Activated B cell treated with CpG ODN at 0.5 μM for 24 hours (primary cell): ENCODE results near the gene DISC1. TPM values are rescaled to one million over a fixed set of nuclear protein-coding genes. Genes with fewer than 3 reads are reported as not detected.

Experiments used
- ATAC-seq: fragments of 200-7000 bp; cut with Tn5 transposase; one replicate; pipeline ENCODE4 v1.10.0; 2021; ENCODE audit warnings: low read depth, mild to moderate bottlenecking, moderate library complexity
- CTCF ChIA-PET: fragments of 350-600 bp; sonication (Branson Sonifier 250); formaldehyde crosslinking; loops from one replicate; lab custom pipeline; 2021; ENCODE audit warnings: antibody characterized with exemption; lab: Charles Lee
- POLR2A ChIA-PET: fragments of 350-600 bp; sonication (Branson Sonifier 250); formaldehyde crosslinking; loops from one replicate; lab custom pipeline; 2021; ENCODE audit warnings: antibody characterized with exemption; lab: Charles Lee
- DNase-seq: peaks from one replicate; pipeline ENCODE4 v3.0.0; 2022
- H3K27ac Mint-ChIP-seq: one replicate; pipeline ENCODE4 v1.8.0; 2020; ENCODE audit warnings: mixed read lengths
- H3K27me3 Mint-ChIP-seq: one replicate; pipeline ENCODE4 v1.8.0; 2021; ENCODE audit warnings: mixed read lengths
- H3K36me3 Mint-ChIP-seq: one replicate; pipeline ENCODE4 v1.8.0; 2021; ENCODE audit warnings: low read depth, mixed read lengths
- H3K4me1 Mint-ChIP-seq: one replicate; pipeline ENCODE4 v1.8.0; 2021; ENCODE audit warnings: mixed read lengths
- H3K4me3 Mint-ChIP-seq: one replicate; pipeline ENCODE4 v1.8.0; 2020; ENCODE audit warnings: mild to moderate bottlenecking, mixed read lengths
- H3K9me3 Mint-ChIP-seq: one replicate; pipeline ENCODE4 v1.8.0; 2020; ENCODE audit warnings: mixed read lengths
- intact Hi-C: fragments of 100-400 bp; cut with micrococcal nuclease; formaldehyde crosslinking; loops from one replicate; pipeline ENCODE4 v1.15.1; 2024
- total RNA-seq: library from RNA; stranded (reverse); gene quantifications from 2 replicates; pipeline ENCODE4 v1.2.3, GENCODE V29; 2022
- TF ChIP-seq, protein P1 (sequence below): fragments of 200-600 bp; IDR thresholded peaks from one replicate; pipeline ENCODE4 v1.8.0; 2022; ENCODE audit warnings: antibody characterized with exemption, mild to moderate bottlenecking

Gene DISC1
- total RNA-seq, 1 donor from 2014 or later = 2.4 TPM

DNA sequence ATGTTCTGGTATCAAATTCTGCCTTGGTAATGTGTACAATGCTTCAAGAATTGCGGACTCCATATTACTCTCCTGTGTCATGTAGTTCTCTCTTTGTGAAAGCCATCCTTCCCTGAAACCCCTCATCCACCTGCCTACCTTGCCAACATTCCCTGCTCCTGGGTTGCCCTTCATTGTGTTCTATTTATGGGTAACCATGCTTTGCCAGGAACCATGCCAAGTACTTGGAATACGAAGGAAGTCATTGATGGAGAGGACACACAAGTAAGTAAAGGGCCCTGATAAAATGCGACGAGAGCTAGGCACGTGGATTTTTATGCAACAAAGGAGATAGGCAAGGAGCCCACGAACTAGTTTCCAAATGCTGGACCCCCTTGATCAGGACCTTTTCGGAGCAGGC lies 300.8 kb downstream of the DISC1 start:
- no peak overlapping the region for H3K27ac Mint-ChIP-seq
- TF ChIP-seq, protein P1, sequence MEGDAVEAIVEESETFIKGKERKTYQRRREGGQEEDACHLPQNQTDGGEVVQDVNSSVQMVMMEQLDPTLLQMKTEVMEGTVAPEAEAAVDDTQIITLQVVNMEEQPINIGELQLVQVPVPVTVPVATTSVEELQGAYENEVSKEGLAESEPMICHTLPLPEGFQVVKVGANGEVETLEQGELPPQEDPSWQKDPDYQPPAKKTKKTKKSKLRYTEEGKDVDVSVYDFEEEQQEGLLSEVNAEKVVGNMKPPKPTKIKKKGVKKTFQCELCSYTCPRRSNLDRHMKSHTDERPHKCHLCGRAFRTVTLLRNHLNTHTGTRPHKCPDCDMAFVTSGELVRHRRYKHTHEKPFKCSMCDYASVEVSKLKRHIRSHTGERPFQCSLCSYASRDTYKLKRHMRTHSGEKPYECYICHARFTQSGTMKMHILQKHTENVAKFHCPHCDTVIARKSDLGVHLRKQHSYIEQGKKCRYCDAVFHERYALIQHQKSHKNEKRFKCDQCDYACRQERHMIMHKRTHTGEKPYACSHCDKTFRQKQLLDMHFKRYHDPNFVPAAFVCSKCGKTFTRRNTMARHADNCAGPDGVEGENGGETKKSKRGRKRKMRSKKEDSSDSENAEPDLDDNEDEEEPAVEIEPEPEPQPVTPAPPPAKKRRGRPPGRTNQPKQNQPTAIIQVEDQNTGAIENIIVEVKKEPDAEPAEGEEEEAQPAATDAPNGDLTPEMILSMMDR = no peak
- H3K27me3 Mint-ChIP-seq = no peaks in the 10 kb centered on the region
- CTCF ChIA-PET = no interaction called here
- no peak overlapping the region for H3K4me3 Mint-ChIP-seq
- no peaks in the 10 kb centered on the region for H3K36me3 Mint-ChIP-seq
- POLR2A ChIA-PET = no interaction called here
- H3K4me1 Mint-ChIP-seq = no peaks in the 10 kb centered on the region
- intact Hi-C loops = no loop called here
- H3K9me3 Mint-ChIP-seq = peaks cover under 1% of the 10 kb centered on the region
- ATAC-seq = no peak
- DNase-seq = no peak

- TF ChIP-seq, protein P1 = no peak
- peaks cover 2% of the 10 kb centered on the region for H3K9me3 Mint-ChIP-seq
- H3K4me1 Mint-ChIP-seq = no peaks in the 10 kb centered on the region
- no peaks in the 10 kb centered on the region for H3K36me3 Mint-ChIP-seq
- CTCF ChIA-PET = no interaction called here
- DNase-seq = no peak
- intact Hi-C loops = no loop called here
- H3K27ac Mint-ChIP-seq = no peak overlapping the region
- H3K27me3 Mint-ChIP-seq = no peaks in the 10 kb centered on the region
- no peak for ATAC-seq
- no peak overlapping the region for H3K4me3 Mint-ChIP-seq
- POLR2A ChIA-PET = no interaction called here
These were observed 302.7 kb downstream of the DISC1 start for GRCh38 chr1:231929311-231929710.

DNA sequence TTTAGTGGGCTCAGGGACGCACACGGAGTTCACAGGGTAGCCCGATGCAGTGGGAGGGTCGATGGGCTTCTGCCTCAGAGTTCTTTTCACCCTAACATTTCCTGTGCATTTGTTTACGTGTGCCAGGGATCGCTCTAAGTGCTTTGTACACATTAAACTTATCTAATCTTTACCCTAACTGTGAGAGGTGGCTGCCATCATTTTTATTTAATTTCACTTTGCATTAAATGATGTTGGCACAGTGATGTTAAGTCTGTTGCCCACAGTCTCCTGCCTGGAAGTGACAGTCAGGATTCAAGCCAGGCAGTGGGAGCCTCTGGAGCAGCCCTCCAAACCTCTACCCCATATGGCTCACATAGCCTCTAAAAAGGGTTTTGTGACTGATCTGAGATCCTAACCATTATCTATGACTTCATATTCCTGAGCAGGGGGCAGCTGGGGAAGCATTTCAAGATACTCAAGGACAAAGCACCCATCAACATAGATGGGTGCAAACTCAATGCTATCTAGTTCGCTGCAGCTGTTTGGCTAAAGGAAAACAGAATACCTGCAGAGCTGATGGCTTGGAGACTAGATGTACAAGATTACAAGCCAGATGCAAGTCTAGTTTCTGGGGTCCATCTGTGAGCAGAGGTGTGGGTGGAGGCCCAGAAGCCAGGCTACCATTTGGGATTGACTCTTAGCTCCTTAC lies 303.8 kb downstream of the DISC1 start:
- intact Hi-C loops = no loop called here
- no peaks in the 10 kb centered on the region for H3K36me3 Mint-ChIP-seq
- no peaks in the 10 kb centered on the region for H3K27me3 Mint-ChIP-seq
- H3K27ac Mint-ChIP-seq = no peak overlapping the region
- peaks cover 2% of the 10 kb centered on the region for H3K9me3 Mint-ChIP-seq
- ChIA-PET CTCF (no interaction called here), POLR2A (no interaction called here)
- ATAC-seq (no peak), DNase-seq (no peak)
- no peaks in the 10 kb centered on the region for H3K4me1 Mint-ChIP-seq
- TF ChIP-seq, protein P1 = no peak
- no peak overlapping the region for H3K4me3 Mint-ChIP-seq

DNA sequence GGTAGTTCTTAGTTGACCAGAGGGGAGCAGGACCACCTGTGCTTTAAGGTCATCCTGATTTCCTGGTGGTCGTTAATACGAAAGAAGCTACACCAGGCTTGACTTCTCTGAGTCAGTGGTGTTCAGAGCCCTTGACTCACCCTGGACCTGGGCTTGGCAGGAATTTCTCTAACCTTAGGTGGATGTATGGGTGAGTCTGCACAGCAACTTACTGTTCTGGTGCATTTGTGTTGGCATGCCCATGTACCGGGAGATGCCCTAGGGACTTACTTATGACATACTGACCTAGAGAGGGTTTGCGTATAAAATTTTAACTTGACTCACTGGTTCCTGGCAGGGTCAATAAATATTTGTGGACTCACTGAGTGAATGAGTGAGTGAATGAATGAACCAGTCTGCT lies 304.6 kb downstream of the DISC1 start:
- no peaks in the 10 kb centered on the region for H3K36me3 Mint-ChIP-seq
- DNase-seq = no peak
- intact Hi-C loops = no loop called here
- peaks cover 2% of the 10 kb centered on the region for H3K9me3 Mint-ChIP-seq
- H3K4me3 Mint-ChIP-seq = no peak overlapping the region
- TF ChIP-seq, protein P1 = no peak
- H3K4me1 Mint-ChIP-seq = no peaks in the 10 kb centered on the region
- no peaks in the 10 kb centered on the region for H3K27me3 Mint-ChIP-seq
- ATAC-seq = no peak
- POLR2A ChIA-PET = no interaction called here
- CTCF ChIA-PET = no interaction called here
- H3K27ac Mint-ChIP-seq = no peak overlapping the region

DNA sequence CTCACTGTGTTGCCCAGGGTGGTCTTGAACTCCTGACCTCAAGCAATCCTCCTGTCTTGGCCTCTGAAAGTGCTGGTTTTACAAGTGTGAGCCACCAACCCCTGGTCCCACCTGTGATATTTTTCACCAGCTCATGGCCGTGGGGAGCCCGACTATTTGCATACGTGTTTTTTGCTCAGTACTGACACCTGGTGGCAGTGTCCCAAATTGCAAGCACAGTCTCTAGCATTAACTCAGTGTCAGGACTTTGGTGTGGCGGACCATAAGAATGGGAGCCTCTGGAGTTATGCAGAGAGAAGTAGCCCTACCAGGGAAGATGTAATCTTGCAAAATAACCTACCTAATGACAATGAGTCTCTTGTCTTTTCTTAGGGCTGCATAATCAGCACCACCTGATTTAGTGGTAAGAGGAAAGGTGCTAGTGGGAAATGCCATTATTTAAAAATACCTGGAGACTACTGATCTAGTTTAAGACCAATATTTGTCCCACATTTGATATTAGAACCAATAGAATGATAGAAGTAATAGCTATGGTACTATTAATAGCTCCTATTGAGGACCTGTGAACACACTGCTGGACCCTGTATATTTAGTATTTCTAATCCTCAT lies 305.4 kb downstream of the DISC1 start:
- Mint-ChIP-seq H3K4me3 (no peak overlapping the region), H3K36me3 (no peaks in the 10 kb centered on the region), H3K27me3 (no peaks in the 10 kb centered on the region), H3K4me1 (no peaks in the 10 kb centered on the region), H3K9me3 (peaks cover 2% of the 10 kb centered on the region), H3K27ac (no peak overlapping the region)
- intact Hi-C loops = no loop called here
- ATAC-seq = no peak
- ChIA-PET CTCF (no interaction called here), POLR2A (no interaction called here)
- DNase-seq = no peak
- TF ChIP-seq, protein P1 = no peak
